CD4-positive, alpha-beta T cell treated with Interleukin-1 beta for 1 hour (primary cell): ENCODE measurements around the gene CDC42EP5.
"Not testable (repeated sequence)": the region's sequence is repeated elsewhere in the genome, so short reads cannot be mapped to it uniquely, and the experiment has no call there.

Source experiments
- DNase-seq, 2 donors: peaks; one replicate each; pipeline ENCODE4 v3.0.0-alpha.2; 2020 to 2022

Gene CDC42EP5

DNA sequence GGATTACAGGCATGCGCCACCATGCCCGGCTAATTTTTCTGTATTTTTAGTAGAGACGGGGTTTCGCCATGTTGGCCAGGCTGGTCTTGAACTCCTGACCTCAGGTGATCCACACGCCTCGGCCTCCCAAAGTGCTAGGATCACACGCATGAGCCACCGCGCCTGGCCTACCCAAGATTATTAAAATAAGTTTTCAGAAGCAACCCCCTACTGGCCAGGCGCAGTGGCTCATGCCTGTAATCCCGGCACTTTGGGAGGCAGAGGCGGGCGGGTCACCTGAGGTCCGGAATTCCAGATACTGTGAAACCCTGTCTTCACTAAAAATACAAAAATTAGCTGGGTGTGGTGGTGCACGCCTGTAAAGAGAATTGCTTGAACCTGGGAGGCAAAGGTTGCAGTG lies 26.7 kb downstream of the CDC42EP5 start:
- not testable (repeated sequence) for DNase-seq

DNA sequence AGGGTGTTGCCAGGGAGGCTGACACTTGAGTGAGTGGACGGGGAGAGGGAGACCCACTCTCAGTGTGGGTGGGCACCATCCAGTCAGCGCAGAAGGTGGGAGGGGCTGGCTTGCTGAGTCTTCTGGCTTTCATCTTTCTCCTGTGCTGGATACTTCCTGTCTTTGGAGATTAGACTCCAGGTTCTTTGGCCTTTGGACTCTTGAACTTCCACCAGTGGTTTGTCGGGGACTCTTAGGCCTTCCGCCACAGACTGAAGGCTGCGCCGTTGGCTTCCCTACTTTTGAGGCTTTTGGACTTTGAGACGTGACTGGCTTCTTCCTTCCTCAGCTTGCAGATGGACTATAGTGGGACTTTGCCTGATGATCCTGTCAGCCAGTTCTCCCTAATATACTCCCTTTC lies 28.4 kb downstream of the CDC42EP5 start:
- no peak for DNase-seq

DNA sequence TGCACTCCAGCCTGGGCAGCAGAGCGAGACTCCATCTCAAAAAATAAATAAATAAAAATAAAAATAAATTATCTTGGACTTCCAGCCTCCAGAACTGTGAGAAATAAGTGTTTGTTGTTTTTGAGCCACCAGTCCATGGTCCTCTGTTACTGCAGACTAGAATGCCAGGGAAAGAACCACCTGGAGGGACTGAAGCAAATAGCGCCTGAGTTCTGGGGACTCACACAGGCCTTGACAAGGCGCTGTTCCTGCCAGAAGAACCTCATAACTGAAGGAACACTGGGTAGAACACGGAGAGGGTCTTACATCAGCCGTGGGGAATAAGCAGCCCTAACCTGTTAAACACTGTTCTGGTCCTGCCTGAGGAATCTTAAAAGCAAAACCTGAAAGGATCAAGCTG lies 32.5 kb downstream of the CDC42EP5 start:
- DNase-seq: no peak

DNA sequence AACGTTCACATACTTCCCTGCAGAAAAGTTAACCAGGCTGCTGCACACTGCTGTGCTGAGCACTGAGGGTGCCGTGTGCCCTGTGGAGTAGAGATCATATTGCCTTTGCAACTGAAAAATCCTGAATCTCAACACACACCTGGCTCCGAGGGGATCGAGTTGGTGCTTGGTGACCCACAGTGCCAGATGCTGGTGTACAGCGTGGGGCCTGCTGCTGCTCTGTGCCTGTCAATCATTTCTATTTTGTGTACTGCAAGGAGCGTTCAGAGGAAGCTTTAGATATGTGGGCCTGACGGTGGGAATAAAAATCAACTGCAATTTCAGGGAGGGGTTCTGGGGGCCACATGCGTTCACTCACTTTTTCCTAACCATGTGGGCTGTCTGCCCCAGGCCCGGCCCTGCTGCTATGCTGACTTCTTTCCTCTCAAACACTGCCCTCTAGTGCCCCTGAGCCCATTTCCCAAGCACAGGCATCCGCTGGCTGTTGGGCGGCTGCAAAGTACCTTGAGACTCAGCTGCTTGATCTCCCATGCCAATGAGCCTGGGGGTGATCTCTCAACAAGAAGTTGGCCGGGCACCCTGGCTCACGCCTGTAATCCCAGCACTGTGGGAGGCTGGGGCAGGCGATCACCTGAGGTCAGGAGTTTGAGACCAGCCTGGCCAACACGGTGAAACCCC lies 33.8 kb downstream of the CDC42EP5 start:
- DNase-seq: no peak

DNA sequence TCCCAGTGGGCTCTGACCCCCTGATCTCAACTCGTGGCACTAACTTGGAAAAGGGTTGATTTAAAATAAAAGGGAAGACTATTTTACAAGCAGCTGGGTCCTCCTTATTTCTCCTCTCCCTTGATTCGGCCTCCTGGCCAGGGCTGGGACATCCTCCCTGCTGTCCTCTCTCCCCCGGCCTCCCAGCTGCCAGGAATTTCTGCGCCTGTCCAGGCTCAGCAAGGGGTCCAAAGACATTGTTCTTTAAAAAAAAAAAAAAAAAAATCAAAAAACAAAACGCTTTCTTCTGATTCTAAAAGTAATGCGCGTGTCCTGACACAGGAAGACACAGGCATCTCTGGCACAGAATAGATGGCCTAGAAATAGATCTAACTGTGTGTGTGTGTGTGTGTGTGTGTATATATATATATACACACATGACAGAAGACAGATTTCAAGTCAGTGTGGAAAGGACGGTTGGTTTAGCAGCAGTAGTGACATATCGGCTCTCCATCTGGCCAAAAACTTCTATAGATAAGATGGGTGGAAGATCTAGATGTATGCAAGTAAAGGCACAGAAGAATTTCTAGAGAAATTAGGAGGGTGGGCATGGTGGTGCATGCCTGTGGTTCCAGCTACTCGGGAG lies 36.4 kb downstream of the CDC42EP5 start:
- no peak for DNase-seq

DNA sequence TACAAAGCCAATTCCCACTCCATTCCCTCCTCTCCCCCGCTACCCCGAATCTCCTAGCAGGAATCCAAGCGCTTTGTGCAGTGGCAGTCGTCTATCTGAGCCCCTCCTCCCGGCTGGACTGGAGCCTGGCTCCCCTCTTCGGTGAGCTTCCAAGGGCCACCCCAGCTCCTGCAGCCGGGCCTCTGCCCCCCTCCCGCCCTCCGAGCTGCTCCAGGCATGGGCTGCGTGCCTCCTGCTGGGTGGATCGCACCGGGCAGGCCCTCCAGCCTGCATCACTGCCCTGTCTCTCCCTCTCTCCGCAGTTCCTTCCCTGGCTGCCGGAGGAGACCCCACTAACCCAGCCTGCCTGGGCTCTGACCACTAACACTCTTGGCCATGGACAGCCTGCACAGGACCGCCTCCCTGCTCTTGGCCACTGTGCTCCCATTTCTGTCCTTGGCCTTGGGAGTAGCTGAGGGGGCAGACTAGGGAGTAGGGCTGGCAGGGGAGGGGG lies 37.0 kb downstream of the CDC42EP5 start:
- DNase-seq: no peak

DNA sequence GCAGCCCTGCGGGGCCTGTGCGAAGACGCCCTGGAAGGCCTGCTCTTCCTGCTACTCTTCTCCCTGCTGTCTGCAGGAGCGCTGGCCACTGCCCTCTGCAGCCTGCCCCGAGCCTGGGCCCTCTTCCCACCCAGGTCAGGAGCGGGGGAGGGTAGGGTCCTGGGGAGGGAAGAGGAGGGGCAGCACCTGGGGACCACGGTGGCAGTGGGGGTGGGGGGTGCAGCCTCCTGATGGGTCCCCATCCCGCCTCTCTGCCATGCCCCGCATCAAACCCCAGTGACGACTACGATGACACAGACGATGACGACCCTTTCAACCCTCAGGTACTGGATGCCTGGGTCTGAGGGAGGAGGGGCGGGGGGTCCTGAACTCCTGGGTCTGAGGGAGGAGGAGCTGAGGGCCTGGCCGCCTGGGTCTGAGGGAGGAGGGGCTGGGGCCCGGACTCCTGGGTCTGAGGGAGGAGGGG lies 37.5 kb downstream of the CDC42EP5 start:
- DNase-seq: no peak

DNA sequence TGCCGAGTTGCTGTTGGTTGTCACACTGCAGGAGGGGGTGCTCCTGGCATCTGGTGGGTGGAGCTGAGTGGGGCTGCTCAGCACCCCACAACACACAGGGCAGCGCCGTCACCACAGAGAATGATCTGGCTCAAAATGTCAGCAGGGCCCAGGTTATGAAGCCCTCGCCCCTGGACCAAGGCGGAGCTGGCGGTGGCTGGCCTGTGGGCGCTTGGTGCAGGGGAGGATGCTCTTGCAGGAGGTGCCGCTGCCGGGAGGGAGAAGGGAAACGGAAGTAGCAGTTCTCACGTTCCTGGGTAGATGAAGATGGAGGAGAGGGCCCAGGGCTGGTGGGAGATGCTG lies 38.3 kb downstream of the CDC42EP5 start:
- no peak for DNase-seq

DNA sequence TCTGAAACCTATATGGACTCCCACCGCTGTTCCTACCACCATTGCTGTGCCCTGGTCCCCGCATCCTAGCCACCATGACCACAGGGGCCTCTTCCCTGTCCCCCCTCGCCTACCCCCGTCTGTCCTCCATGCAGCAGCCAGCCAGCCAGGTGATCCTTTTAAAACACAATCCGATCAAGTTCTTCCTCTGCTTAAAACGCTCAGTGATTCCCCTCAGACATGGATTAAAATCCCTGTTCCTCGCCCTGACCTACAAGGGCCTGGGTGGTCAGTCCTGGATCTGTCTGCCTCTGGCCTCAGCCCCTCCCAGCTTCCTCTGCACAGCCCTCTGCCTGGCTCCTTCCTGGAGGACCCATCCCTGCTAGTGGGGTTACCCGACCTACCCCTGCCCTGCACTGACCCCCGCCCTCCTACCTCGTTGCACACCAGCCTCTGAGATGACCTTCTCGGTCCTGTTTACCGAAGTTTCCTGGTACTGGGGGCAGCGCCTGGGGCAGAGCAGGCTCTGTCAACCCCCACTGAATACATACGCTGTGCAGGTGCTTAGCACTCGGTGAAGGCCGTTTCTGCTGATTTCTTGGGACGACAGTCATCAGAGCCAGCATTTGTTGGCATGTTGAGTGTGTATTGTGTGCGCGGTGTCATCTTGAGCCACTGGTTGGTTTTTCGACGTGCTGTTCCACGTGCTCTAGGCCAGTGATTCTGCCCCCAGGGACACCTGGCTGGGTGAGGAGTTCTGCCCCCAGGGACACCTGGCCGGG lies 38.8 kb downstream of the CDC42EP5 start:
- no peak for DNase-seq

DNA sequence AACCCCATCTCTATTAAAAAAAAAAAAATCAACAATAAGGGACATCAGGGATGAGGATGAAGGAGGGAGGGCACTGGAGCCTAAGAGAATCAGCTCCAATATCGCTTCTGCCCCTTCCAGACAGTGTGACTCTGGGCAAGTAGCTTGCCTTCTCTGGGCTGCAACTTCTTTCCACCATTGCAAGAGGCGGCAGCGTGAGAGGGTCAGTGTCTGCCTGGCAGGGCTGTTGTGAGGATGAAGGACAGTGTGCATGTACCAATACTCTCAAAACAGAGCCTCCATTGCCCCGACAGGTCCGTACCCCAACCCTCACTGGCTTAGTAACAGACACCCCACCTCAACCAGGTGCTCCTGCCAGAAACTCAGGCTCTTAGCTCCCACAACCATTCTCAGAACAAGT lies 39.4 kb downstream of the CDC42EP5 start:
- no peak for DNase-seq

DNA sequence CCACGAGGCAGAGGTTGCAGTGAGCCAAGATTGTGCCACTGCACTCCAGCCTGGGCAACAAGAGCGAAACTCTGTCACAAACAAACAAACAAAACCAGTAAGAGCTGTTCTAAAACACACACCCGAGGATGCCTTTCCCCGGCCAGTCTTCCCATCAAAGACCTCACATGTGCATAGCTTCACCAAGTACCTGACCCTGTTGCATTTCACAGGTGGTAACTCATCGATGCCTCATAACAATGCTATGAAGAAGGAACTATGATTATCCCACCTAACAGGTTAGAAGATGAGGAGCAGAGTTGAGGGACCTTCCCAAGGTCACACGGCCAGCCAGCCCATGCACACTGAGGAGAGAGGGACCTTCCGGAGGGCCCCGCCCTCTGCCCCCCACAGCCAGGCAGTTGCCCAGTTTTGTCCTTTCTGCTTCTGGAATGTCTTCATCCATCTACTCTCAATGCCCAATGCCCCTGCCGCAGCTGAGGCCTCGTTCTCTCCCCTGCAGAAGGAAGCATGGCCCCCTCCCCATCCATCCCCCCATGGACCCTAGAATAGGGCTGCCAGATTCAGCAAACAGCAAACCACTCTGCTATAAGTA lies 40.9 kb downstream of the CDC42EP5 start:
- DNase-seq: no peak

DNA sequence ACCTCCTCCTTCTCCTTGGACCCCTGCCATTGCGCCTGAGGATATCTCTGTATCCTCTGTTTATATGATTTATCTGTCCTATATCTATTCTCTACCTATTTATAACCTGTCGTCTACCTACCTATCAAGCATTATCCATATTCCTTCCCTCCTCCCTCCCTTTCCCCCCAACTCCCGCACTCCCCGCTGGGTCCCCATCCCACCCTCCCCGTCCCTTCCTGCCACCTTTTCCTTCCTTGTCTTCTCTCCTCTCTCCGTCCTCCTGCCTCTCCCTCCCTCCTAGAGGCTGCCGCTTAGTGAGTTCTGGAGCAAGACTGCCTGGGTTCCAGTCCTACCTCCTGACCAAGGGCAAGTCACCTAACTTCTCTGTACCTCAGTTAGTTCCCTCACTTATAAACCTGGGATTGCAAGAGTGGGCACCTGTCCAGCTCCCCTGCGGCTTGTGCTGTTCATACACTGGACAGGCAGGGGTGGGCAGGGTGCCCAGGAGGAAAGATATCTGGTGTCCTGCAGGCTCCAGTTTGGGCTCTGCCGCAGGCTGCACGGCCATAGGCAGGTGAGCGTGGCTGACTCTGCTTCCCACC lies 41.7 kb downstream of the CDC42EP5 start:
- no peak for DNase-seq

DNA sequence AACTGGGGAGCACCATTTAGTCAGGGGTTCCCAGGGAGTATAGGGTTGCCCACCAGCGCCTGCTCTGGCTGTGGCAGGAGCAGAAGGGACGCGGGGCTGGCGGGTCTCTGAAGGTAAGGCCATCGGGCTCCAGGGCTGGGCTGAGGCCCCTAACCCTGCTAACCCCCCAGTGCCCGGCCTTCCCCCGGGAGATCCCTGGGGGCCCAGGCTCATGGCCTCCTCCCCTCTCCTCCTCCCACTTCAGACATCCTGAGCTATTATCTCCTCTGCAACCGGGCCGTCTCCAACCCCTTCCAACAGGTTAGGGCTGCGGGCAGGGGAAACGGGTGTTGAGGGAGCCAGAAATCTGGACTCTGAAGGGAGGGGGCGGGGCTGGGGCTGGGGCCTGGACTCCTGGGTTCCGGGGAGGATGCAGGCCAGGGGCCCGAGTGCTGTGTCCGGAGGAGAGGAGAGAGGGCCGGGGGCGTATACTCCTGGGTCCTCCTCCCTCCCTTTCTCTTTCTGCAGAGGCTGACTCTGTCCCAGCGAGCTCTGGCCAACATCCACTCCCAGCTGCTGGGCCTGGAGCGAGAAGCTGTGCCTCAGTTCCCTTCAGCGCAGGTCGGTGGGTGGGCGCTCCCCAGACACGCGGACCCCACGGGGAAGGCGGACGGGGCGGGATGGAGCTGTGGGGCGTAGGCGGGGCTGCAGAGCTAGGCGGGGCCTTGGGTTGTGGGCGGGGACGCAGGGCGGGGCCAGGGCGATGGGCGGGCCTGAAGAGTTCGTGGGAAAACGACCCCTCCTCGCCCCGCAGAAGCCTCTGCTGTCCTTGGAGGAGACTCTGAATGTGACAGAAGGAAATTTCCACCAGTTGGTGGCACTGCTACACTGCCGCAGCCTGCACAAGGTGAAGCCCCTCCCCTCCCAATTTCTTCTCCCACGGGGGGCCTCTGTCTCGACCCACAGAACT lies 42.5 kb downstream of the CDC42EP5 start:
- DNase-seq: peak; percentile 37 to 47

DNA sequence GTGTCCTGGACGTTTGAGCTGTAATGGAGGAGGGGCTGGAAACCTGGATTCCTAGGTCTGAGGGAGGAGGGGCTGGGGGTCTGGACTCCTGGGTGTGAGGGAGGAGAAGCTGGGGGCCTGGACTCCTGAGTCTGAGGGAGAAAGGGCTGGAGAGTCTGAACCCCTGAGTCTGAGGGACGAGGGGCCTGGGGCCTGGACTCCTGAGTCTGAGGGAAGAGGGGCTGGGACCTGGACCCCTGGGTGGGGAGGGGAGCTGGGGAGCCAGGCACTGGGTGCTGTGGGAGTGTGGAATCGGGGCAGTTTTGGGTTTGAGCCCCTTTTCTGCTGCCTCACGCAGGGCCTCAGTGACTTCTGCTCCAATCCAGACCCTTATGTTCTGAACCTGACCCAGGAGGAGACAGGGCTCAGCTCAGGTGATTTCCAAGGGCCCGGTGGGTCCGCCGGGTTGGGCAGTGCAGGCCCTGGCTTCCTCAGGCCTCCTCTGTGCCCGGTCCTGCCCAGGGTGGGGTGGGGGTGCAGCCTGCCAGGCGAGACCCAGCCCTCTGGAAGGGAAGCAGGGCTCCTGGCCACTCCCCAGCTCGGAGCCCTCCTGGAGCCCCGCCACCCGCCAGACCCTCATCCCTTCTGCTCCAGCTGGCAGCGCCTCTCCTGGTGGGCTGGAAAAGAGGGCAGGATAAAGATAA lies 43.4 kb downstream of the CDC42EP5 start:
- DNase-seq: no peak

DNA sequence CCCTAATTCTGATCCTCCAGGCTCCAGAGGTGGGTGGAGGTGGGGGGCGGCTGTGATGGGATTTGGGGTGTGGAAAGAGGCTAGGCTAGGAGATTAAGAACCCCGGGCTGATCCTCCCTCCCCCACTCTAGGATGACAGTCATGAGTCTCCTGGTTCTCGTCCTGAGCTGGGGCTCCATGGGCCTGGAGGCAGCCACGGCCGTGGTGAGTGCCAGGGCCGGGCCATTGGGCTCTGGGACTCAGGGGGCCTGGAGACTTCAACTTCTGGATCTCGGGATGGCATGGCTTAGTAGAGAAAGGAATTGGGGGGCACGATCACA lies 44.0 kb downstream of the CDC42EP5 start:
- DNase-seq: no peak

DNA sequence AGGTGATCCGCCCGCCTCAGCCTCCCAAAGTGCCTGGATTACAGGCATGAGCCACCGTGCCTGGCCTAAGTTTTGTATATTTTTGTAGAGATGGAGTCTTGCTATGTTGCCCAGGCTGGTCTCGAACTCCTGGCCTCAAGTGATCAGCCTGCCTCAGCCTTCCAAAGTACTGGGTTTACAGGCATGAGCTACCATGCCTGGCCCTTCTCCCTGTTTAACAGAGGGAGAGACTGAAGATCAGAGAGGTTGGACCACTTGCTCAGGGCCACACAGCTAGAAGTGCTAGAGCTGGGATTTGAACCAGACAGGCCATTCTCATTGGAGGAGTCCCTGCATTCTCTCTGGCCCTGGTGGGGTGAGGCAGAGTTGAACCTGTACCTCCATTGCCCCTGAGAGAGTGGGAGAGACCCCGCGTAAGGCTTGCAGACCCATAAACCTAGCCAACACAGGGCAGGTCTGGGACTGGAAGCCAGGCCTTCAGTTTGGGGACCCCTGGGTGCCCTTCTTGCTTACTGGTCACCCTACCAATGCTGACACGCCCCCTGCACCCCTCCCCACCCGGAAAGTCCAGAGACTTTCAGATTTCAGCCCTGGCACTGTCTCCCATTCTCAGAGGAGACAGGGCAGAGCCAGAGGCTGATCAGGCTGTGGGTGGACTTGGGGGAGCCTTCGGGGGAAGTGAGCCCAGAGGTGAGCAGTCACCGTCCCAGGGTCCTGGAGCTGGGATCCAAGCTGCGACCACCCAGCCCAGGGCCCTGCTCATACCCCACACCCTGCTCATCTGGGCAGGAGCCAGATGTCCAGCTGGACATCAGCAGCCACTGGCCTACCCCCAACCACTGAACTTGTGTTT lies 44.5 kb downstream of the CDC42EP5 start:
- no peak for DNase-seq

DNA sequence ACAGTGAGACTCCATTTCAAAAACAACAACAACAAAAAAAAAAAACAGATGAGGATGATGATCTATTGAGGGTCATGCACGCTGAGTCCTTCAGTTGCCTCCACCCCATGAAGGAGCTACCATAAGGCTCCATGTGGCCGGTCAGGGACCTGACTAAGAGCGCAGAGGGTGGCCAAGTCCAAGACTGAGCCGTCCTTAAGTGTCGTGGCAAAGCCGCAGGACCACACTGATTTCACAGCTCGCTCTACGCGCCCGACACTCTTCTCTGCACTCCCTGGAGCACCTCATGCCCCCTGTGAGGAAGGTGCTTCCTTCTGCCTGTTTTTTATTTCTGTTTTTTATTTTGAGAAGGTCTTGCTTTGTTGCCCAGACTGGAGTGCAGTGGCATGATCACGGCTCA lies 45.5 kb downstream of the CDC42EP5 start:
- DNase-seq: no peak

DNA sequence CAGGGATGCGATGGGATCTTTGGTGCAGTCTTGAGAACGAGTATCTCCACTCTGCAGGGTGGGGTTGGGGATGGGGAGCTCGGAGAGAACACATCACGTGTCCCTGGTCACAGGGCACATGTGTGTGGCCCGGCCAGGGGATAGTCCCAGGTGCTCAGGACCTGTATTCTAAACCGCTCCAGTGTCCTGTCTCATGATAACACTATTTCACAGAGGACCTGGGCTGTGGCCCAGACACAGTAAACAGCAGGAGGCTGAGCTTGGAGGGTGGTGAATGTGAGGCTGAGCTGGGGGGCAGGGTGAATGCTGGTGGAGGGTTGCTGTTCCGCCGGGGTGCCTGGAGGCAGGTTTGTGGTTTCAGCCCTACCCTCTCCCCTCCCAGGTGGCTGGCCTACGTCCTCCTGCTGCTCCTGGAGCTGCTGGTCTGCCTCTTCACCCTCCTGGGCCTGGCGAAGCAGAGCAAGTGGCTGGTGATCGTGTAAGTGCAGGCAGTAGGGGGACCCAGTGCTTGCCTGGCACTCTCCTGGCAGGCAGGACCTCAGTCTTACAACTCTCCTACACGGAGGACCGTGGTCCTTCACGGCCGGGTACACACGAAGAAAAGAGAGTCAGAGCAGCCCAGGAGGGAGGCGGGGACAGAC lies 46.7 kb downstream of the CDC42EP5 start:
- DNase-seq: no peak

DNA sequence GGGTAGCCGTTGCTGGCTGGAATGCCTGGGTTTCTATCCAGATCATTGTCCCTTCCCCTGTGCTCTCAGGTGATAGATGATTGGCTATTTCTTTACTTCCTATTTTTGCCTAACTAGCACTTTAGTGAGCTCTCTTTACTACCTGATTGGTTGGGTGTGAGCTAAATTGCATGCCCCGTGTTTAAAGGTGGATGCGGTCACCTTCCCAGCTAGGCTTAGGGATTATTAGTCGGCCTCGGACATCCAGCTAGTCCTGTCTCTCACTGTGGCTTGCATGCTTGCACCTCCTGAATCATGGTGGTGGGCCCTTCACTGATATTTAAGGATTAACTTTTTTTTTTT lies 47.7 kb downstream of the CDC42EP5 start:
- no peak for DNase-seq
